ENCODE results near the gene GDF3. TPM values are rescaled to one million over a fixed set of nuclear protein-coding genes. Genes with fewer than 3 reads are reported as not detected.

Gene GDF3
- total RNA-seq, 1 experiment from 2014 or later = not detected

- Histone ChIP-seq H3K27me3 (ENCODE audit: insufficient read depth, low read length) (no peaks in the 10 kb centered on the region), H3K4me1 (ENCODE audit: control insufficient read depth in 1 of 2, insufficient read depth in 2 of 2, low read length in 2 of 2) (no peaks in the 10 kb centered on the region), H3K36me3 (ENCODE audit: control insufficient read depth in 1 of 2, insufficient read depth in 2 of 2, low read length in 2 of 2) (no peaks in the 10 kb centered on the region), H3K79me2 (ENCODE audit: insufficient read depth, low read length) (no peaks in the 10 kb centered on the region), H3K27ac (ENCODE audit: low read depth, low read length) (no peak overlapping the region), H3K9me2 (ENCODE audit: insufficient read depth) (no peaks in the 10 kb centered on the region), H4K20me1 (ENCODE audit: insufficient read depth) (no peaks in the 10 kb centered on the region), H3K9me3 (ENCODE audit: control insufficient read depth in 1 of 2, insufficient read depth in 1 of 2, low read depth in 1 of 2, low read length in 2 of 2) (no peaks in the 10 kb centered on the region), H3K9ac (ENCODE audit: low read length) (no peak overlapping the region), H3K4me3 (replicated peaks in 1 of 2; ENCODE audit: low read depth in 1 of 2, low read length in 2 of 2) (no peak overlapping the region), H3K4me2 (ENCODE audit: low read length) (no peak overlapping the region), H2AFZ (ENCODE audit: low read depth, low read length, poor library complexity, severe bottlenecking) (no peak overlapping the region)
- BruUV-seq (replicated peaks) = no TSS peak
- intact Hi-C loops (cut with micrococcal nuclease) = no loop called here
- ATAC-seq (no peak), DNase-seq (ENCODE audit: low read depth, low spot score) (no peak)
- ChIA-PET CTCF (no interaction called here), POLR2A (no interaction called here), RAD21 (ENCODE audit: low non-redundant PET in 1 of 2, low total read pairs in 2 of 2, uncharacterized antibody in 2 of 2, unreplicated experiment in 2 of 2) (no interaction called here)
- TF ChIP-seq EZH2phosphoT487 (IDR thresholded peaks at IDR 0.05; ENCODE audit: borderline replicate concordance) = no peak
- TF ChIP-seq FOSL1 (IDR thresholded peaks at IDR 0.05; ENCODE audit: low read depth) = no peak
- no peak for TF ChIP-seq CBX3 (IDR thresholded peaks at IDR 0.05; ENCODE audit: low read depth)
- TF ChIP-seq, protein P1, sequence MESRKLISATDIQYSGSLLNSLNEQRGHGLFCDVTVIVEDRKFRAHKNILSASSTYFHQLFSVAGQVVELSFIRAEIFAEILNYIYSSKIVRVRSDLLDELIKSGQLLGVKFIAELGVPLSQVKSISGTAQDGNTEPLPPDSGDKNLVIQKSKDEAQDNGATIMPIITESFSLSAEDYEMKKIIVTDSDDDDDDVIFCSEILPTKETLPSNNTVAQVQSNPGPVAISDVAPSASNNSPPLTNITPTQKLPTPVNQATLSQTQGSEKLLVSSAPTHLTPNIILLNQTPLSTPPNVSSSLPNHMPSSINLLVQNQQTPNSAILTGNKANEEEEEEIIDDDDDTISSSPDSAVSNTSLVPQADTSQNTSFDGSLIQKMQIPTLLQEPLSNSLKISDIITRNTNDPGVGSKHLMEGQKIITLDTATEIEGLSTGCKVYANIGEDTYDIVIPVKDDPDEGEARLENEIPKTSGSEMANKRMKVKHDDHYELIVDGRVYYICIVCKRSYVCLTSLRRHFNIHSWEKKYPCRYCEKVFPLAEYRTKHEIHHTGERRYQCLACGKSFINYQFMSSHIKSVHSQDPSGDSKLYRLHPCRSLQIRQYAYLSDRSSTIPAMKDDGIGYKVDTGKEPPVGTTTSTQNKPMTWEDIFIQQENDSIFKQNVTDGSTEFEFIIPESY (IDR thresholded peaks at IDR 0.05; ENCODE audit: extremely low read depth, insufficient replicate concordance, low read length) = no peak
- no peak for TF ChIP-seq CEBPB (IDR thresholded peaks at IDR 0.05; ENCODE audit: low read depth)
- TF ChIP-seq JUND (IDR thresholded peaks at IDR 0.05) = no peak
- no peak for TF ChIP-seq SRF (IDR thresholded peaks at IDR 0.05; ENCODE audit: low read depth)
- TF ChIP-seq CTCF (IDR thresholded peaks at IDR 0.05 in 2 of 3, conservative IDR thresholded peaks at IDR 0.05 in 1 of 3; ENCODE audit: borderline replicate concordance in 1 of 3, insufficient read depth in 1 of 3, low read depth in 2 of 3, low read length in 2 of 3) = no peak
- no peak for TF ChIP-seq ATF3 (IDR thresholded peaks at IDR 0.05)
Measured at GRCh38 chr12:7650091-7650490, 45.5 kb downstream of the GDF3 start.
